Stimulated activated CD4-positive, alpha-beta T cell treated with anti-CD3 and anti-CD28 coated beads, Interleukin-1b, Interleukin-23, amount 100 ng/mL, for 48 hours (primary cell): ENCODE measurements around the gene CSMD2.

Experiments
- DNase-seq: peaks from one replicate; pipeline ENCODE4 v3.0.0-alpha.2; 2020

CSMD2 gene

GRCh38 chr1:33993301-33993700, 171.7 kb downstream of the CSMD2 start:
- DNase-seq = no peak

GRCh38 chr1:33990281-33990680, 174.7 kb downstream of the CSMD2 start:
- no peak for DNase-seq

DNA sequence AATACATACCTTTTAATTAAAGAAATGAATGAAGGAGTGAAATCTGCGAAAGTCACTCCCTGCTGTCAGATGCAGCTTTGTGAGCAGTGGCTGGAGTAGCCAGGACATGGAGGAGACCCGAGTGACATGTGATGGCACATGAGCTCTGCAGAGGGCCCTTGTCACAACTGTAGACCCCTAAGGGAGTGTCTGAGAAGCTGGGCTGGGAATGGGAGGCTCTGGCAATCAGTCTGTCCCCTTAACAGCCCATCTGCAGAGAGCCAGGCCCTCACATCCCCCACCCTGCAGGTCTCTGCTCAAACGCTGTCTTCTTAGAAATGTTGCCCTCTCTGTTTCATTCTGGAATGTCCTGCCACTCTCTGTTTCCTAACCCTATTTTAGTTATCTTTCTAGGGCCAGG, 176.9 kb downstream of the CSMD2 start:
- DNase-seq = no peak

DNA sequence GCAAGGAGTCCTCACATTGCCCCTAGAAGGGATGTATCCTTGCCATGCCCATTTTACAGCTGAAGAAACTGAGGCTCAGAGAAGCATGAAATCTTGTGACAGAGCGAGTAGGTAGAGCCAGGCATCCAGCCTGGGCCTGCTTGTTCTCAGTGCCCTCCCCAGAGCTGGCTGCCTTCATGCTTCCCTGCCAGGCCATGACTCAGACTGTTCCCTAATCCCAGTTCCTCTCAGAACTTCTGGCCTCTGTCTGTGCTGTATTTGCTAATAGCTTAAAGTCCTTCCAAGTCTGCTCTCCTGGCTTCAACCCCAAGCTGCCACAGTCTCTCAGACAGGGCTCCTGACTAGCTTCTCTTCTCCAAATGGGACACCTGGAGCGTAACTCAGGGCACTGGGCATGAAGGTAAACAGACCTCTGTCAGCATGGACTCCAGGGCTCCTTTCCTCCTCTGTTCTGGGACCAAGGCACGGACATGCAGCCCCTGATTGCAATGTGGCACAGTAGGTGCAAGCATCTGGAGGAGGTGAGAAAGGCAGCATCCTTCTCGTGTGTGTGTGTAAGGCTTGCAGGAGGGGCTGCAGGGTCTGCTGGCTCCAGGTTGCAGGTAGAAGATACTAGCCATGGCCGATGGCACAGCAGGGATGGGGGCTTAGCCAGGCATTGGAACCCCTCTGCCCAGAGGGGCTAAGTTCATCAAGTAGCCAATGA, 178.5 kb downstream of the CSMD2 start:
- DNase-seq = no peak

GRCh38 chr1:33985656-33986055, 179.4 kb downstream of the CSMD2 start:
- no peak for DNase-seq

DNA sequence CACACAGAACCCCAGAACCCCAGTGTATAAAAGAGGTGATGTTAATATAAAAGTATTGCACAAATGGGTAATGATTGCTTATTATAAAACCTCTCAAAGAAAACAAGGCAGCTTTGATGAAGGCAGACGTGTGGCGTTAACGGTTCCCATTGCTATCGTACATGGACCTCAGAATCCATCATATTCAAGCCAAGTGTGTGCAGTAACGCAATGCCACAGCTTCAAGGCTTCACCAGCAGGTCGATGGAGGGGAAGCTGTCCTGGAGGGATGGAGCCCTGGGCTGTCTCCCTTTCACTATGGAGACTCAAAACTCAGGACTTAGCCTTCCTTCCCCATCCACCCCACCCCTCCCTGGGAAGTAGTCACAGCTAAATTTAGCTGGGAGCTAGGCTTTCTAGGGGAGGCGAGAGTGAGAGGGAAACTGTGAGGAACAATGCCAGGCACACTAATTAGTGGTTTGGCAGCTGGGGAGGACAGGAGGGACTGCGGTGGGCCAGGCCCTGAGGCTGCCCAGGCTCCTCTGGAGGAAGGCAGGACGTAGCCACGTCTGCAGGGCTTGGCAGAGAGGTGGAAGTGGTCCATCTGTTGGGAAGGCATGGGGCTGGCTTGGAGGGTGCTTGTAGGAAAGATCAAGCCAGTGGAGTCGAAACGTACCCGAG, 180.0 kb downstream of the CSMD2 start:
- DNase-seq = no peak

DNA sequence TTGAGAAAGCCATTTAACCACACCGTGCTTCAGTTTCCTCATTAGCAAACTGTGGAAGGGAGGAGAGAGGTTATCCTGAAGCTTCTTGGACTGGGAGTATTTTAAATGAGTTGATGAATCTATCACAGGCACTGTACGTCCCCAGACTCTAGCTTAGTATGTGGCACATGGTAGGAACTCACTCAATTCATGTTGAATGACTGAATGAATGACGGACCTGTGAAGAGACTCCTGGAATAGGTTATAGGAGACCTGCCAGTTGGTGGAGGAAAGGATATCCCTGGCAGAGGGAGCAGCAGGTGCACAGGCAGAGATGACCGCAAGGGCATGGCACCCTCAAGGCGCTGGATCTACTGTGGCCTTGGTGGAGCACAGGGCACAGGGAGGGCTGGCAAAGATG, 182.6 kb downstream of the CSMD2 start:
- DNase-seq = no peak

- no peak for DNase-seq
These were observed 185.7 kb downstream of the CSMD2 start for GRCh38 chr1:33979341-33979740.

DNA sequence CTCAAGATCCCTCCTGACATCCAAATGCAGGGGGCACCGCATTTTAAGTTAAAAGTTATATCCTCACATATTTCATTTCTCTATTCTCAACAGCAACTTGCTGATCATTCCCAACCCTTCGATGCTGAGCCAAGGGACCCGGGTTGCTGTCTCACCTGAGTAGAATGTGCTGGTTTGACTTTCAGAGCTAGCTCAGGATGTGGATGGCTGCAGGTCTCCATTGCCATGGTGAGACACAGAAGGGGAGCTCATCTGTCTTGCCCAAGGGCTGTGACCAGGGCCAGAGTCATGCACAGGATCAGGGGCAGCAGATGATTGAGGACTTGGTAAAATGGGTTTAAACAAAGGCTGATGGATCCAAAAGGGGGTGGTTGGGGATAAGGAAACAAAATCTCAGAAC, 189.1 kb downstream of the CSMD2 start:
- DNase-seq = no peak

DNA sequence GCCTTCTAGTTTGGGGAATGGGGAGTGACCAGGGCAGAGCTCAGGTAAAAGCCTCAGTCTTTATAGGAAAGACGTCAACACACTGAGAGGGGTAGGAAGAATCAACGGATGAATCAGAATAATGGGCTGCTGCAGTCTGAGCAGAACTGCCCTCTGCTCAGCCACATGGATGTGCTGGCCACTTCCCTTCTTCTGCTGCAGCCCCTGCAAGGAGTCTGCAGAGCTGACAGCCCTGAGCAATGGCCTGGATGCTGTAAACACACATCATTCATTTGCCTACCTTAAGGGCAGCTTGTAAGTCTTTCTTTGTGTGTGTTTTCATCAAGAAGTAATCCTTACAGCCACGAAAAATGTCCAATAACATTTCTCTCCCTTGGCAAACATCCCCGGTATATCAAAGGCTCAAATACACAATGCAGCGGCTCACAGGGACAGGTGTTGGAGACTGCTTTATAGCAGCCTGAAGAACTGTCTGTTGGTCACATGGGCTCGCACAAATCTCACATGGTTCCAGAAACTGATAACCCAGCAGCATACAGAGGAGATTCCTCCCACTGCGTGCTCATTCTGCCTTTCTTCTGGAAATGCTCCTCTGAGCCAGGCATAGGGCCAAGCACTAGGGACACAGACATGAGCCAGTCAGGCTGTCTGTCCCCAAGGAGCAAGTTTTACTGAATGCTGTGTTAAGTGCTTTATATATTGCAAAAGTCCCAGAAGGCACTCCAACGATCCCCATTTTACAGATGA, 191.1 kb downstream of the CSMD2 start:
- DNase-seq = no peak

- DNase-seq = no peak
These were observed 192.2 kb downstream of the CSMD2 start for GRCh38 chr1:33972676-33973395.

DNA sequence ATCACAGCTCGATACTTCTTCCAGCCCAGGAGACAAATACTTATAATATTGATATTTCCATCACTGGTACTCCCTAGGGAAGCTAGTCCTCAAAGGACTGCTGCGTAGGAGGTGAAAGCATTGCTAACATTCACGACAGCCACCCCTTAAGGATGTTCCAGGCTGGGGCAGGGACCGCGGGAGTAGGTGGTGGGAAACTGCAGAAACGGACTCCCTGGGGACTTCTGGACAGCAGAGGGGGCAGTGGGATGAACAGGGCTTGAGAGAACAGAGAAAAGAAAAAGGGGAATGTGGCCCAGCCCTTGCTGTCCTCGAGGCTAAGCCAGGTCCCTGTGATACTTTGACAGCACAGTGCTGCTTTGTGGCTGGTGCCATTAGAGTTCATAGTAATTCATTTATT, 193.1 kb downstream of the CSMD2 start:
- no peak for DNase-seq

- no peak for DNase-seq
These were observed 193.9 kb downstream of the CSMD2 start for GRCh38 chr1:33971018-33971710.

GRCh38 chr1:33970148-33970825, 194.7 kb downstream of the CSMD2 start:
- no peak for DNase-seq

- no peak for DNase-seq
These were observed 198.5 kb downstream of the CSMD2 start for GRCh38 chr1:33966346-33967141.

DNA sequence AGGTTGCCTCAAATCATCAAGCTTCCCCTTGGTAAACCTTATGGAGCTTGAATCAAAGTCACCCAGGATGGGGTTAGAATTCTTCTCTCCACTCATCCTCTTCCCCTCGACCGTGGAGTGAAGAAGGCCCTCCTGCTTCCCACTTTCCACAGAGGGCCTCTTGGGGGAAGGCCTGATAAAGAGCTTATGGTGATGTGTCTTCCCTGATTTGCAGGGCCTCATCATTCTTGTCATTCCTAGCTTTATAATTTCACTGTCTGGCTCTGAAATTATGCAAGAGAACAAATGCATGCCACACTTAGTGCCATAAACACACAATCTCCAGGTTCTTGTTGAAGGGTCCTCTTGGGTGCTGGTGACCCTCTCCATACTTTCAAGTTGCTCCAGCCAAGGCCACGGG, 199.9 kb downstream of the CSMD2 start:
- no peak for DNase-seq

- DNase-seq = no peak
These were observed 203.0 kb downstream of the CSMD2 start for GRCh38 chr1:33962061-33962460.

- no peak for DNase-seq
These were observed 204.7 kb downstream of the CSMD2 start for GRCh38 chr1:33960188-33960895.

DNA sequence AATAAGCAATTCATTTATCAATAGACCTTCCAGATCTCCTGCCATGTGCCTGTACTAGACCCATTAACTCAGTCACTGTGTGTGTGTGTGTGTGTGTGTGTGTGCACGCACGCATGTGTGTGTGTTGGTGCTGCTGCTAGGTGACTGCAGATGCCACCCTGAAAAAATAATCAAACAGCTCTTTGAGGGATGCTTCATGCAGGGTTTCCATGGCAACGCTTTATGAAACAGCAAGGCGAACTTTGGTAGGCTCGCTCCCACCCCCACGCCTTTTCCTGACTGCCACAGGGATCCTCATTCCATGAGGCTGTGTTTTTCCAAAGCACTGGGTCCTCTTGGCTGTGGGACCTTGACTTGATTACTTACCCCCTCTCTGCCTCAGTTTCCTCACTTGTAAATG, 207.2 kb downstream of the CSMD2 start:
- no peak for DNase-seq

DNA sequence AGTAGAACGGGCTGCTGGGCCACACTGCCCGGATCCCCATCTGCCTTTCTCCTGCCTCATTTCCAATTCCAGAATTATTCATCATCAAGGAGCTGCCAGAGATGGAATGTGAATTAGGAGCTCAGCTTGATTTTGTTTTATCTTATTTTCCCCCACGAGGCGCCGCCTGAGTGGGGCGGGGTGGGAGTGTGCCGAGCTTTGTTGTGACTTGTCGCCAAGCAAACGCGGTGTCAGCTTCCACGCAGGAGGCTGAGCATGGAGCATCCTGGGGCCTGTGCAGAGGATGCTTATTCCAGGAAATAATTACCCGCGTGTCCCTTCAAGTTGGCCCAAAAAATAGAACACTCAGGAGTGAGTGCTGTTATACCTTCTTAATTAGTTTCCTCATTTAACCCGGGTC, 209.9 kb downstream of the CSMD2 start:
- DNase-seq = no peak

- no peak for DNase-seq
These were observed 215.5 kb downstream of the CSMD2 start for GRCh38 chr1:33949570-33949969.
